ENCODE data around the gene PHF5A. TPM values are rescaled to one million over a fixed set of nuclear protein-coding genes. Genes with fewer than 3 reads are reported as not detected.

PHF5A gene
- total RNA-seq, 1 donor = 51.0 TPM

- DNase-seq (ENCODE audit: low read depth) = no peak
- H3K4me3 ChIP-seq (ENCODE audit: low read depth, low read length) = no peak overlapping the region
- no peak for TF ChIP-seq CTCF (IDR thresholded peaks at IDR 0.05; ENCODE audit: insufficient read depth, low read depth, low read length)
Measured at GRCh38 chr22:41511521-41511968, 43.1 kb upstream of the PHF5A start.

GRCh38 chr22:41508770-41509170 lies 40.3 kb upstream of the PHF5A start:
- TF ChIP-seq CTCF (IDR thresholded peaks at IDR 0.05; ENCODE audit: insufficient read depth, low read depth, low read length) = no peak
- no peak overlapping the region for H3K4me3 ChIP-seq (ENCODE audit: low read depth, low read length)
- no peak for DNase-seq (ENCODE audit: low read depth)

DNA sequence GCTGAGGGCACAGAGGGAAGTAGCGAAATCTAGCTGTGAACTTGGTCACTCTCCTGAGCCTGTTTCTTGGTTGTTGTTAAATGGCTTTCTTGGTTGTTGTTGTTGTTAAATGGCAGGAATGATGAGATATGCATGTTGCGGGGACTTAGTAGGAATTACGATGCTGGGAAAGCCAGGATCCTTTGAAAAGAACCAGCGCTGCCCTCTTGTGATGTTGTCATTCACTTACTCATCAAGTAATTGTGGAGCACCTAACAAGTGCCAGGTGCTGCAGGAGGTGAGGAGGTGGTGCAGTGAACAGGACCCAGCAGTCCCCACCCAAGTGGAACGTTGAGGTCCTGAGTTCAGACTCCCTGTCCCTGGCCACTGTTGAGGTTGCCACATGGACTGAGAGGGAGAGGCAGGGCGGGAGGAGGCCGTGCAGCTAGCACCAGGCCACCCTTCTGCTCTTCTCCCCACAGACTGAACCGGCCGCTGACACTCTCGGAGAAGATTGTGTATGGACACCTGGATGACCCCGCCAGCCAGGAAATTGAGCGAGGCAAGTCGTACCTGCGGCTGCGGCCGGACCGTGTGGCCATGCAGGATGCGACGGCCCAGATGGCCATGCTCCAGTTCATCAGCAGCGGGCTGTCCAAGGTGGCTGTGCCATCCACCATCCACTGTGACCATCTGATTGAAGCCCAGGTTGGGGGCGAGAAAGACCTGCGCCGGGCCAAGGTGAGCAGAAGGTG lies 39.0 kb upstream of the PHF5A start:
- H3K4me3 ChIP-seq (ENCODE audit: low read depth, low read length) = no peak overlapping the region
- no peak for TF ChIP-seq CTCF (IDR thresholded peaks at IDR 0.05; ENCODE audit: insufficient read depth, low read depth, low read length)
- DNase-seq (ENCODE audit: low read depth) = no peak

DNA sequence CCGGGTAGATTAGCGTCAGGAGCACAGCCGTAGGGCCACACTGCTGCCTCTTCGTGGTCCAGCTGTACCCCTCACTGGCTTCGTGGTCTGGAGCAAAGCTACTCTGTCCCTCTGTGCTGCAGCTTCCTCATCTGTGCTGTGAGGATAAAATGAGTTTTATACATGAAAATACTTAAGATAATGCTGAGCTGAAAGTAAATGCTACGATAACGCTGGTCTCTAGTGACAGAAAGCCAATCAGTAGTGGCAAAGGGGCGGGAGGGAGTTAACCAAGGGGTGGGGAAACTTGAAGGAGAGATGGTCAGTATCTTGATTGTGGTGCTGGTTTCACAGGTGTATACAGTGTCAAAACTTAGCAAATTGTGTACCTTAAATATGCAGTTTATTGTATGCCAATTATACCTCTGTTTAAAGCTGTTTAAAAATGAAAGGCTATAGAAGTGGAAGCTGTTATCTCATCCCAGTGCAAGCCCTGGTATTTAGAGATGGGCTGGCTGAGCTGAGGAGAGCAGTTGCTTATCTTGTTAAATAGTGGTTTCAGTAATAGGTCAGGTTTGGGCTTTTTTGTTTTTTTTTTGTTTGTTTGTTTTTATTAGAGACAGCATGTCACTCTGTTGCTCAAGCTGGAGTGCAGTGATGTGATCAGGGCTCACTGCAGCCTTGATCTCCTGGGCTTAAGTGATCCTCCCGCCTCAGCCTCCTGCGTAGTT lies 37.2 kb upstream of the PHF5A start:
- no peak for DNase-seq (ENCODE audit: low read depth)
- no peak overlapping the region for H3K4me3 ChIP-seq (ENCODE audit: low read depth, low read length)
- TF ChIP-seq CTCF (IDR thresholded peaks at IDR 0.05; ENCODE audit: insufficient read depth, low read depth, low read length) = no peak

DNA sequence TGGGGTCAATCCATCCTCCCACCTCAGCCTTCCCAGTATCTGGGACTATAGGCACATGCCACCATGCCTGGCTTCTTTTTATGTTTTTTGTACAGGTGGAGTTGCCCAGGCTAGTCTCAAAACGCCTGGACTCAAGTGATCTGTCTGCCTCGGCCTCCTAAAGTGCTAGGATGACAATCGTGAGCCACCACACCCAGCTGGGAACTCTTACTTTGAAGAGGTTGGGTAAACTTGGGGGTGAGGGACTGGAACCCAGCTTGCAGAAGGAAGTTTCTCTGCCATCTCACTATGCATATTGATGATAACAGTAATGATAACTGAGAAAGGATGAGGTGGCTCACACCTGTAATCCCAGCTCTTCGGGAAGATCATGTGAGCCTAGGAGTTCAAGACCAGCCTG lies 36.3 kb upstream of the PHF5A start:
- no peak for DNase-seq (ENCODE audit: low read depth)
- H3K4me3 ChIP-seq (ENCODE audit: low read depth, low read length) = no peak overlapping the region
- no peak for TF ChIP-seq CTCF (IDR thresholded peaks at IDR 0.05; ENCODE audit: insufficient read depth, low read depth, low read length)

GRCh38 chr22:41504397-41504796 lies 35.9 kb upstream of the PHF5A start:
- peak; percentile 46 for DNase-seq (ENCODE audit: low read depth)
- TF ChIP-seq CTCF (IDR thresholded peaks at IDR 0.05; ENCODE audit: insufficient read depth, low read depth, low read length) = no peak

More at GRCh38 chr22:41504397-41504796, 35.9 kb upstream of the PHF5A start:
- H3K4me3 ChIP-seq (ENCODE audit: low read depth, low read length) = no peak overlapping the region

Measured in fibroblast of villous mesenchyme (primary cell).